Measurements from ENCODE around the gene TAS2R39. TPM values are rescaled to one million over a fixed set of nuclear protein-coding genes. Genes with fewer than 3 reads are reported as not detected.
"Not testable (repeated sequence)": the region's sequence is repeated elsewhere in the genome, so short reads cannot be mapped to it uniquely, and the experiment has no call there.

TAS2R39 gene
- not detected in 2 replicates for total RNA-seq (2012; rRNA removed)

GRCh38 chr7:143183024-143183423, at the start of gene TAS2R39:
TSS of gene TAS2R39 (plus strand) at chr7:143183419. CDS start at chr7:143183419, 0 bp downstream.
- H3K27me3 ChIP-seq (ENCODE audit: control insufficient read depth, insufficient read depth, low read length) = no peaks in the 10 kb centered on the region
- H3K4me1 ChIP-seq (ENCODE audit: control insufficient read depth, insufficient read depth, low read length) = no peaks in the 10 kb centered on the region
- no peak within 1 kb of the TSS for H3K4me3 ChIP-seq (ENCODE audit: low read length)
- H3K9ac ChIP-seq (ENCODE audit: low read depth, low read length) = no peak within 1 kb of the TSS
- H3K9me3 ChIP-seq (replicated peaks; ENCODE audit: low read length) = peaks cover 2% of the 10 kb centered on the region
- no peak within 1 kb of the TSS for H3K4me2 ChIP-seq (ENCODE audit: low read length)
- H3K36me3 ChIP-seq (ENCODE audit: insufficient read depth, low read length) = no peaks in the 10 kb centered on the region

DNA sequence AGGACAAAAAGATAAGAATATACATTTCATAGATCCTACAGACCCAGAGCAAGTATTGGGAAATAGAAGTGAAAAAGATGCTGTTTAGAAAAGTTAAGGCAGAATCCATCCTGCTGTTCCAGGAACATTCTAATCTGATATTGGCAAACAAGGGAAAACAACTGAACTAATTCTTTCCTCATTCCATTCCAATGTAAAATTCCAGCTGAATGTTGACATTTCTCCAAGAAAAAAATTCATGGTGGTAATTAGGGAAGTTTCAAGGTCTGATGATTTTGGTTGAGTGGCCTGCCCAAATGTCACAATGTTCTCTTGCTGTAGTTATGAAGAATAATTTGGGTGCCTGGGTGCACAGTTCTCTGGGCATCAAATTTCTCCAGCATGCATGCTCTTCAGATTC, 36.1 kb upstream of the TAS2R39 start:
- Histone ChIP-seq H3K4me3 (ENCODE audit: low read length) (no peak overlapping the region), H3K9ac (ENCODE audit: low read depth, low read length) (no peak overlapping the region), H3K27me3 (ENCODE audit: control insufficient read depth, insufficient read depth, low read length) (no peaks in the 10 kb centered on the region), H3K4me1 (ENCODE audit: control insufficient read depth, insufficient read depth, low read length) (no peaks in the 10 kb centered on the region), H3K36me3 (ENCODE audit: insufficient read depth, low read length) (no peaks in the 10 kb centered on the region), H3K9me3 (replicated peaks; ENCODE audit: low read length) (no peaks in the 10 kb centered on the region), H3K4me2 (ENCODE audit: low read length) (no peak overlapping the region)

GRCh38 chr7:143148050-143148449, 35.2 kb upstream of the TAS2R39 start:
- Histone ChIP-seq H3K36me3 (ENCODE audit: insufficient read depth, low read length) (no peaks in the 10 kb centered on the region), H3K9ac (ENCODE audit: low read depth, low read length) (no peak overlapping the region), H3K4me1 (ENCODE audit: control insufficient read depth, insufficient read depth, low read length) (no peaks in the 10 kb centered on the region), H3K9me3 (replicated peaks; ENCODE audit: low read length) (no peaks in the 10 kb centered on the region), H3K27me3 (ENCODE audit: control insufficient read depth, insufficient read depth, low read length) (no peaks in the 10 kb centered on the region), H3K4me2 (ENCODE audit: low read length) (no peak overlapping the region), H3K4me3 (ENCODE audit: low read length) (no peak overlapping the region)

DNA sequence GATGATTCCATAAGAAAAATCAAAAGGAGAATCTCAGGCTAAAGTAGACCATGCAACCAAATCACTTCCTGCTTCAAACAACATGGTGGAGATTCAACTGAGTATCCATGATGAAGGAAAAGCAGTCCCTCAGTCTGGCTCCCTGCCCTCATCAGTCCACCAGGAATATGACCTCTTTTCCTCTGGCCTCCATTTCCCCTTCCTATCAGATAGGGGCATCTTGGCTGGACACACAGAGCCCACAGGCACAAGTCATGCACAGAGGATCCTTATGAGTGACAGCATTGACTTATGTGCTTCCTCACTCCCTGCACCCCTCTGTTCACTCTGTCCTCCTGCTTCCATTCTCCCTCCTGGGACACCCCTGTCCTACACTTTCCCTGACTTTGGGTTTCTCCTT, 34.6 kb upstream of the TAS2R39 start:
- H3K9me3 ChIP-seq (replicated peaks; ENCODE audit: low read length) = no peaks in the 10 kb centered on the region
- H3K36me3 ChIP-seq (ENCODE audit: insufficient read depth, low read length) = no peaks in the 10 kb centered on the region
- no peaks in the 10 kb centered on the region for H3K4me1 ChIP-seq (ENCODE audit: control insufficient read depth, insufficient read depth, low read length)

GRCh38 chr7:143150696-143151095, 32.5 kb upstream of the TAS2R39 start:
- not testable (repeated sequence) for H3K9me3 ChIP-seq (replicated peaks; ENCODE audit: low read length); H3K36me3 ChIP-seq (ENCODE audit: insufficient read depth, low read length); H3K4me2 ChIP-seq (ENCODE audit: low read length)

More for the DNA sequence above, 34.6 kb upstream of the TAS2R39 start:
- no peak overlapping the region for H3K9ac ChIP-seq (ENCODE audit: low read depth, low read length)
- no peak overlapping the region for H3K4me3 ChIP-seq (ENCODE audit: low read length)
- H3K4me2 ChIP-seq (ENCODE audit: low read length) = no peak overlapping the region
- no peaks in the 10 kb centered on the region for H3K27me3 ChIP-seq (ENCODE audit: control insufficient read depth, insufficient read depth, low read length)

GRCh38 chr7:143158617-143159016, 24.6 kb upstream of the TAS2R39 start:
- H3K27me3 ChIP-seq (ENCODE audit: control insufficient read depth, insufficient read depth, low read length); H3K4me2 ChIP-seq (ENCODE audit: low read length); H3K4me1 ChIP-seq (ENCODE audit: control insufficient read depth, insufficient read depth, low read length): not testable (repeated sequence)

More at GRCh38 chr7:143150696-143151095, 32.5 kb upstream of the TAS2R39 start:
- not testable (repeated sequence) for H3K9ac ChIP-seq (ENCODE audit: low read depth, low read length); H3K4me1 ChIP-seq (ENCODE audit: control insufficient read depth, insufficient read depth, low read length); H3K4me3 ChIP-seq (ENCODE audit: low read length); H3K27me3 ChIP-seq (ENCODE audit: control insufficient read depth, insufficient read depth, low read length)

GRCh38 chr7:143171697-143172096, 11.5 kb upstream of the TAS2R39 start:
- Histone ChIP-seq H3K9me3 (replicated peaks; ENCODE audit: low read length) (no peaks in the 10 kb centered on the region), H3K36me3 (ENCODE audit: insufficient read depth, low read length) (no peaks in the 10 kb centered on the region), H3K4me3 (ENCODE audit: low read length) (no peak overlapping the region), H3K9ac (ENCODE audit: low read depth, low read length) (peak overlapping the region; percentile 0), H3K4me1 (ENCODE audit: control insufficient read depth, insufficient read depth, low read length) (no peaks in the 10 kb centered on the region), H3K4me2 (ENCODE audit: low read length) (peak overlapping the region; percentile 68), H3K27me3 (ENCODE audit: control insufficient read depth, insufficient read depth, low read length) (no peaks in the 10 kb centered on the region)

More at GRCh38 chr7:143158617-143159016, 24.6 kb upstream of the TAS2R39 start:
- H3K9ac ChIP-seq (ENCODE audit: low read depth, low read length); H3K4me3 ChIP-seq (ENCODE audit: low read length); H3K9me3 ChIP-seq (replicated peaks; ENCODE audit: low read length); H3K36me3 ChIP-seq (ENCODE audit: insufficient read depth, low read length): not testable (repeated sequence)

GRCh38 chr7:143172354-143172753, 10.9 kb upstream of the TAS2R39 start:
- H3K9me3 ChIP-seq (replicated peaks; ENCODE audit: low read length) = no peaks in the 10 kb centered on the region
- H3K4me3 ChIP-seq (ENCODE audit: low read length) = peak overlapping the region; percentile 47
- H3K9ac ChIP-seq (ENCODE audit: low read depth, low read length) = peak overlapping the region; percentile 0
- H3K4me2 ChIP-seq (ENCODE audit: low read length) = peak overlapping the region; percentile 68
- H3K4me1 ChIP-seq (ENCODE audit: control insufficient read depth, insufficient read depth, low read length) = no peaks in the 10 kb centered on the region
- no peaks in the 10 kb centered on the region for H3K27me3 ChIP-seq (ENCODE audit: control insufficient read depth, insufficient read depth, low read length)
- no peaks in the 10 kb centered on the region for H3K36me3 ChIP-seq (ENCODE audit: insufficient read depth, low read length)

GRCh38 chr7:143176128-143176527, 7.1 kb upstream of the TAS2R39 start:
- Histone ChIP-seq H3K9me3 (replicated peaks; ENCODE audit: low read length) (peaks cover 4% of the 10 kb centered on the region), H3K4me1 (ENCODE audit: control insufficient read depth, insufficient read depth, low read length) (no peaks in the 10 kb centered on the region), H3K4me3 (ENCODE audit: low read length) (no peak overlapping the region), H3K36me3 (ENCODE audit: insufficient read depth, low read length) (no peaks in the 10 kb centered on the region), H3K4me2 (ENCODE audit: low read length) (no peak overlapping the region), H3K27me3 (ENCODE audit: control insufficient read depth, insufficient read depth, low read length) (no peaks in the 10 kb centered on the region), H3K9ac (ENCODE audit: low read depth, low read length) (no peak overlapping the region)

- peaks cover 4% of the 10 kb centered on the region for H3K9me3 ChIP-seq (replicated peaks; ENCODE audit: low read length)
- no peaks in the 10 kb centered on the region for H3K36me3 ChIP-seq (ENCODE audit: insufficient read depth, low read length)
- no peak overlapping the region for H3K4me3 ChIP-seq (ENCODE audit: low read length)
- no peaks in the 10 kb centered on the region for H3K27me3 ChIP-seq (ENCODE audit: control insufficient read depth, insufficient read depth, low read length)
- no peak overlapping the region for H3K4me2 ChIP-seq (ENCODE audit: low read length)
- H3K4me1 ChIP-seq (ENCODE audit: control insufficient read depth, insufficient read depth, low read length) = no peaks in the 10 kb centered on the region
- no peak overlapping the region for H3K9ac ChIP-seq (ENCODE audit: low read depth, low read length)
These were observed 5.7 kb upstream of the TAS2R39 start for GRCh38 chr7:143177374-143178119.

DNA sequence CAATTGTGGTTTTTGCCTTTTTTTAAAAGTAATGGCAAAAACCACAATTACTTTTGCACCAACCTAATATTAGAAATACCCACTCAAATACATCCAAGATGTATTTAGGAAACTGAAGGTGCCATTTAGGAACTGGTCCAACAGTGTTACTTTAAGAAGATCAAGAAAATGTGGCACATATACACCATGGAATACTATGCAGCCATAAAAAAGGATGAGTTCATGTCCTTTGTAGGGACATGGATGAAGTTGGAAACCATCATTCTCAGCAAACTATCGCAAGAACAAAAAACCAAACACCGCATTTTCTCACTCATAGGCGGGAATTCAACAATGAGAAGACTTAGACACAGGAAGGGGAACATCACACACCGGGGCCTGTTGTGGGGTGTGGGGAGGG, 2.4 kb upstream of the TAS2R39 start:
- H3K27me3 ChIP-seq (ENCODE audit: control insufficient read depth, insufficient read depth, low read length); H3K9me3 ChIP-seq (replicated peaks; ENCODE audit: low read length): not testable (repeated sequence)

GRCh38 chr7:143181349-143181748, 1.9 kb upstream of the TAS2R39 start:
- Histone ChIP-seq H3K36me3 (ENCODE audit: insufficient read depth, low read length) (no peaks in the 10 kb centered on the region), H3K9ac (ENCODE audit: low read depth, low read length) (no peak overlapping the region), H3K9me3 (replicated peaks; ENCODE audit: low read length) (peaks cover 4% of the 10 kb centered on the region), H3K4me1 (ENCODE audit: control insufficient read depth, insufficient read depth, low read length) (no peaks in the 10 kb centered on the region), H3K4me3 (ENCODE audit: low read length) (no peak overlapping the region), H3K27me3 (ENCODE audit: control insufficient read depth, insufficient read depth, low read length) (no peaks in the 10 kb centered on the region), H3K4me2 (ENCODE audit: low read length) (no peak overlapping the region)

More for the DNA sequence above, 2.4 kb upstream of the TAS2R39 start:
- H3K4me3 ChIP-seq (ENCODE audit: low read length); H3K4me1 ChIP-seq (ENCODE audit: control insufficient read depth, insufficient read depth, low read length); H3K36me3 ChIP-seq (ENCODE audit: insufficient read depth, low read length); H3K4me2 ChIP-seq (ENCODE audit: low read length); H3K9ac ChIP-seq (ENCODE audit: low read depth, low read length): not testable (repeated sequence)
